GM21528 (cell line): ENCODE measurements around the gene TMEM184A.

Experiments
- ATAC-seq: cut with Tn5 transposase; IDR thresholded peaks from one replicate; pipeline ENCODE4 v1.9.1; 2021; ENCODE audit warnings: mild to moderate bottlenecking, moderate library complexity; ENCODE audit not compliant: unreplicated experiment, low FRiP score

The TMEM184A gene

GRCh38 chr7:1569016-1569415 lies 13.0 kb upstream of the TMEM184A start:
- ATAC-seq, result no peak

DNA sequence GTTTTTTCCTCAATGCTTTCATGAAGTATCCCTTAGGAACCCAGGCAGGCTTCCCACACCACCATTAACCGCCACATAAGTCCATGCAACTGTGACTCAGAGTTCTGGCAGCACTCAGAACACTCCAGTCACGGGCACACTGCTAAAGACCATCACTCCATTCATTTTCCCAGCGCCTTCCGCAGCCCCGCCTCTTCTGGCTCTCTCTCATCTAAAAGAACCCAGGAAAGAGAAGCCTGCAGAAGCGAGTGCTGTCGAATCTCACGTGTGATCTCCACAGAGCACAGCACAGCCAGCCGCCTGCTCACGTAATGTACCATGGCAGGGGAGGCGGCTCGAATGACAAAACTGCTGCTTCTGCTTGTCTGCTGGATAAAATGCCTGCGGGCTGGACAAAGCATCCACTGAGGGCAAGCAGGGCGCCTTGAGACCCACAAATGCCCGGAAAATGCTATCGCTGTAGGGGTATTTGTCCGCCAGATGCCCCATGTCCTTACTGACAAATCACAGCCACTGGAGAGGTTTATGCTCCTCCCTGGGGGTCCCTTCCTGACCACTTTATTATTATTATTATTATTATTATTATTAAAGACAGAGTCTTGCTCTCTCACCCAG lies 12.0 kb upstream of the TMEM184A start:
- ATAC-seq, result no peak

DNA sequence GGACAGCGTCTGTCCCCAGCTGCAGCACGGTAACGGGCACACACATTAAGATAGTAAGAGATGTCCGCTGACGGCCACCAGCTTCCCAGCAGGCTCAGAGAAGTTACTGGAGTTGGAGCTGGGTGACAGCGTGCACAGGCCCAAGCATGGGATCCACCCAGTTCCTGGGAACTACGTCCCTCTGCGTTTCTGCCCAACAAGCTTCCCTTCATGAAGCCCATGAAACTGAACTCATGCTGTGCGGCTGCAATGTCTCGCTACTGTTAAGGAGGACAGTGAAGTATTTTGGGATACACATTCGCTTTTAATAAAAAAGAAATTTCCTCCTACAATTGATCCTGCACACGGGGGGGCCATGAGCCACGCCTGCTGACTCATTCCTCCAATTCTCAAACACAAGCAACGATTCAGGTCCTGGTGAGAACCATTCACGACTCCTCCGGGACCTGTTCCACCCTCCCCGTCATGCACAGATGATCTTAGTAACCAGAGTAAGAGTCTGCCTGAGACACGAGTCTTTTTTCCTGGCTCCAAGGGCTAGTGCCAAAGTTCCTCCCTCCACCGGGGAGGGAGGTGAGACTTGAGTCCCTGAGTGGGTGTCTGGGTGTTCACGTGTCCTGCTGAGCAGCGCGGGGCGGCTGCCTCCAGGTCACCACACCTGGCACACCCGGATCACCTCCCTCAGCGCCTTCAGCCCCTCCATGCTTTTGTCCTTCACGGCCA lies 11.2 kb upstream of the TMEM184A start:
- no peak for ATAC-seq

DNA sequence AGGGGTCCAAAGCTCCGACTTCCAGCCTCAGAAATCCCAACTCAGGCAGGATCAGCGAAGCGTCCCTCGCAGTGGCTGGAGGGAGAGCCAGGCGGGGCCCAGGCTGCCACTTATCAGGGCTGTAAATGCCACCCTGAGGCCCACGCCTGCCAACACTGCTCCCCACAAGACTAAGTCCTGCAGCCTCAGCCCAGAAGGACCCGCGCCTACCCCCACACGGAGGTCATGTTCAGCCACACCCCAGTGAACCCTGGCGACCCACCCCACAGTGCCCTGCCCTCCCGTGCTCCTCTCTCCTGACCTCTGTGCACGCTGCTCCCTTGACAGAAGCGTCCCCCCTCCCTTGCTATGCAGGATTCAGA lies 10.7 kb upstream of the TMEM184A start:
- no peak for ATAC-seq

GRCh38 chr7:1564603-1565022 lies 8.6 kb upstream of the TMEM184A start:
- ATAC-seq, result no peak

GRCh38 chr7:1563981-1564602 lies 8.1 kb upstream of the TMEM184A start:
- no peak for ATAC-seq

DNA sequence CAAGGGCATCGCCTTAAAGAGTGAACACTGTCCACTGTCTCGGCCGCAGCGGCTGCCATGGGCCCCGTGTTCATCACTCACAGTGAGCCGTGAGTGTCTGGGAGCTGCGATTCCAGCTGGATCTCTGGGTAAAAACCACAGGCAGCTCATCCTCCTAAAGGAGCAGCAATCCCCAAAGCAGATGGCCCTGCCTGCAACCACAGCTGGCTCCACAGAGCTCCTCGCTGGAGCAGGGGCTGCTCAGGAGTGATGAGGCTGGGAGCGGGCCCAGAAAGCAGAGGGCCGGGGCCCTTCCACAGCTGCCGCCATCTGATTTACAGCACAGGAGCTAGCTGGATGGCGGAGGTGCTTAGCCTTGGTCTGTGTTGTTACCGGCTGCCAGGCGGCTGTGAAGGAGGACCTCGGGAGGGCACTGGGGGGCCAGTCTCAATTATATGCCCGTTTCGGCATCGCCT lies 6.6 kb upstream of the TMEM184A start:
- no peak for ATAC-seq

DNA sequence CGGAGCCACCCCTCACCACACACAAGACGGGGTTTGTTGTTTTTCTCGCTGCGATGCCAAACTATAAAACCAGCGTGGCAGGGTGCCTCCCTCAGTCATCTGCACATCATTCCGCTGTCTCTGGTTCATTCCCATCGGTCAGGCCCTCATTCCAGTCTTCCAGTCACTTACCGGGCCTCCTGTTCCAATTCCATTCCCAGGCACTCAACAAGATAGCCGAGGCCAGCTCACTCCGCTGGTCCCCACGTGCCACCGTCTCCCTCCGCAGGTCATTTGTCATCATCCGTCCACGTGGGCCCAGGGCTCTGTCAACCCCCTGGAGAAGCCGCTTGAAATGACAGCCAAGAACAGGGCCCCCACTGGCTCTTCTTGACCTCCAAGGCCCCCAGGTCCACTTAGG lies 6.1 kb upstream of the TMEM184A start:
- ATAC-seq, result no peak

GRCh38 chr7:1561036-1561940 lies 5.3 kb upstream of the TMEM184A start:
- ATAC-seq, result no peak

GRCh38 chr7:1560620-1561031 lies 4.6 kb upstream of the TMEM184A start:
- no peak for ATAC-seq

DNA sequence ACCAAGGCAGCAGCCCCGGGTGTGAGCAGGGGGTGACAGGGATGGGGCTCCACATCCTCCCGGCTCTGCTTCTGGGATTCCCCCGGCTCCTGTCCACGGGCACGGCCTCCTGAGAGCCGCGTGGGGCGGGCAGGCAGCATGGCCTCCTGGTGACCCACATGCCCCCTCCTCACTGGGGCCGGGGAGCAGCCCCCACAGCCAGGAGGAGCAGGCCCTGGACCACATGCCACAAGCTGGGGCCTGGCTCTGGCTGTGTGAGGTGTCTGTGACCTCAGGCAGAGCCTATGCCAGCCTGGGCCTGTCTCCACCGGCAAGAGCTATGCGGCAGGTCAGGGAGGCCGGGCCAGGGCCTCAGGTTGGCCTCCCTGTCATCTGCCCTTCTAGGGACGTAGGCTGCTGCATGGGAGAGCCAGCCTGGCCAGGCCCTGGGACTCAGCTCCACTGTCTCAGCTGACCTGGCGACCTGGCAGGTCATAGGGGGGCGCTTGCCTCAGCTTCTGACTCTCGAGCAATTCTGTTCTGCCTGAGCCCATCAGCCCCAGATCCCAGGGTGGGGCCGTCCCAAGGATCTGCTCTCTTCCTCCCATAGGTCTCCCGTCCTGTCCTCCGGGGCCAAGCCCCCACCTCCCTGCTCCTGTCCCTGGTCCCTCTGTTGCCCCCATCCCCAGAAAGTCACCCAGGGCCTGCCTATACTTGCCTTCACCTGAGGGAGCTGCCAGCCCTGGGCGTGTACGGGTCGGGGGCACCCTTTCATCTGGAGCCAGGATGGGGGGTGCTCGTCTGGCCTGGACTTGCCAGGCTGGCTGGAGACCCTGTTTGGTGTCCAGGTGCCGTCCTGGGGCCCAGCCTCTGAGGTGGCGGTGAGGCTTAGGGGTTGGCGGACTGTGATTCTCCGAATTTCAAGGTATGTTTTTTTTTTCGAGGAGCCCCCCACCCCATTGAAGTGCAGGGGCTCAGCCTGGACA lies 3.9 kb upstream of the TMEM184A start:
- ATAC-seq, result no peak

DNA sequence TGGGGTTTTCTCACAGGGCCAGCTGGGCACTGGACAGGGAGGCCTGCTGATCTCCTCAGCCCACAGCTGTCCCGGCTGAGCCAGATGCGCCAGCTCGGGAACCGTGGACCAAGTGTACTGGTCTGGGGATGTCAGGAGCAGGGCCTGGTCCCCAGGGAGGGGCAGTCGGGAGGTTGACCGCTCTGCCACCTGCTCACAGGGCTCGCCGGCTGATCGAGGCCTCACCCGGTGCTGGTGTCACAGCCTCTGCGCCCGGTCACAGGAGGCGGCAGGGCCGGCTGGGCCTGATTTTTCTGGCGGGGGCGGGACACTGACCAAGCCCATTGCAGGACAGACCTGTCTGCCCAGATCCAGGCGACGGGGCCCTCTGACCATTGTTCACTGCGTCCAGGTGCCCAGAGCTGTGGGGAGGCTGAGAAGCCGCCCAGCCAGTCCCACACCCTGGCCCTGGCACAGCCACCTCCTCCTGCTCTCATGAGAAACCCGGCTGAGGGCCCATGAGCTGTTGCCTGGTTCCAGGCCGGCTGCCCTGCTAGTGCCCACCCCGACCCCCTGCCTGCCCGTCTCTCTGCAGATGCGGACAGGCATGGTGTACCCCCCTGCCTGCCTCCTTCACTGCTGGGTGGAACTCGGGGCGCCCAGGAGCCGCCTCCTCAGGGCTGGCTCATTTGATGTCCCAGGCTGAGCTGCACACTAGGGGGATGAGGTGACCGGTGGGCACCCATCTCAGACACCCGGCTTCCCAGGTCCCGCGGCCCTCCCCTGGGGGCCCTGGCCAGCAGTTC lies 3.0 kb upstream of the TMEM184A start:
- no peak for ATAC-seq

GRCh38 chr7:1558181-1558811 lies 2.3 kb upstream of the TMEM184A start:
- no peak for ATAC-seq

GRCh38 chr7:1557771-1558170 lies 1.8 kb upstream of the TMEM184A start:
- ATAC-seq, result no peak

- no peak for ATAC-seq
Observed at GRCh38 chr7:1557006-1557405, 1.0 kb upstream of the TMEM184A start.

- no peak for ATAC-seq
Observed at GRCh38 chr7:1555046-1555812, 776 bp downstream of the TMEM184A start.

DNA sequence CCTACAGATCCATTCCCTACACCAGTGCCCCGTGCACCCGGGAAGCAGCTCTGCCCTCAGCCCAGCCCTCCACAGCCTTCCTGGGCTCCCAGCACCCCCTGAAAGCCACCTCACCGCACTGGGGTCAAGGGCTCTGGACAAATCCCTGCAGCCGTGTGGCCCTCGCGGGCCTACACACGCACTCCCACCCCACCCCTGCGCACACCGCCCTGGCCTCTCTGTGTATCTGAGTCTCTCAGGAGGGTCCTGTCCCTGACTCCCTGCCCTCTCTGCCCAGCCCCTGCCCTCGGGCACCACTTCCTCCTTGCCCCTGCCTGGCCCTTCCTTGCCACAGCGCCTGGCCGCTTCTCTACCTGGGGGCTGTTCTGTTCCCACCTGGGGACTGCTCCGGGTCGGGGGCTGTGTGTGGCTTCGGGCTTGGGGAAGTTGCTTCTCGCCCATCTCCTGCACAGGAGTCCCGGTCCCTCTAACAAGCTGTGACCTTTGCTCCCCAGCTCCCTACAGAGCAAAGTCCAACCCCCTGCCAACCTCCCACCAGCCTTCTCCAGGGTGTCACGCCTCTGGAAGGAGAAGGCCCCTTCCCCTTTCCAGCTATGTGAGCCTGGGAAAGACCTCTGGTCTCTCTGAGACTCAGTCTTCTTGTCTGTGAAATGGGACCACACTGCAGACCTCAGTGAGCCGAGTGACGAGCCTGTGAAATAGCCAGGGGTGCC lies 1.5 kb downstream of the TMEM184A start:
- ATAC-seq, result no peak
